IPS-18c (cell line): ENCODE measurements around the gene PRKAA1.
"Not testable (repeated sequence)": the region's sequence is repeated elsewhere in the genome, so short reads cannot be mapped to it uniquely, and the experiment has no call there.

Source experiments
- H3K4me3 ChIP-seq: 2 replicates; pipeline ENCODE4 v1.7.0; 2013; ENCODE audit warnings: low read depth, mild to moderate bottlenecking, low read length, moderate library complexity; ENCODE audit not compliant: insufficient read depth
- H3K9me3 ChIP-seq: one replicate; pipeline ENCODE4 v1.6.1; 2013; ENCODE audit warnings: mild to moderate bottlenecking, low read length, moderate library complexity; ENCODE audit not compliant: control insufficient read depth, insufficient read depth

The PRKAA1 gene

GRCh38 chr5:40757400-40757799 lies 40.8 kb downstream of the PRKAA1 start:
- H3K9me3 ChIP-seq: no peaks in the 10 kb centered on the region
- H3K4me3 ChIP-seq: no peak overlapping the region

- peak within 1 kb of the TSS; percentile 86 for H3K4me3 ChIP-seq
- no peaks in the 10 kb centered on the region for H3K9me3 ChIP-seq
Measured at GRCh38 chr5:40755407-40756365, 42.5 kb downstream of the PRKAA1 start, which contains the start of gene TTC33. Gene TTC33, minus strand, starts transcription at chr5:40755961. Its CDS starts 8,943 bp downstream, at chr5:40747018.

DNA sequence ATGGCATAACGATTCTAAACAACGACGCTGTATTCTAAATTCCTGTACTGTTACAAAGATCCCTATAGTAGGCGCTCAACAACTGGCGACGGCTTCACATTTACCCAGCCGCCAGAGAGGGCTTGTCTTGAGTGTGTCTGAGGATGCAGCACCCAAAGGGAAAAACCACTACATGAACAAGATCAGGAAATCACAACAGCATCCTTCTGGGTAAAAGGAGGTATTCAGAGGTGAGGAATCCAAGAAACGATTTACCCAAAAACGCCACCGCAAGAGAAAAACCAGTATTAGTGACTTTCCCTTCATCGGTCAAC lies 43.1 kb downstream of the PRKAA1 start:
- peak overlapping the region; percentile 86 for H3K4me3 ChIP-seq
- H3K9me3 ChIP-seq: no peaks in the 10 kb centered on the region

DNA sequence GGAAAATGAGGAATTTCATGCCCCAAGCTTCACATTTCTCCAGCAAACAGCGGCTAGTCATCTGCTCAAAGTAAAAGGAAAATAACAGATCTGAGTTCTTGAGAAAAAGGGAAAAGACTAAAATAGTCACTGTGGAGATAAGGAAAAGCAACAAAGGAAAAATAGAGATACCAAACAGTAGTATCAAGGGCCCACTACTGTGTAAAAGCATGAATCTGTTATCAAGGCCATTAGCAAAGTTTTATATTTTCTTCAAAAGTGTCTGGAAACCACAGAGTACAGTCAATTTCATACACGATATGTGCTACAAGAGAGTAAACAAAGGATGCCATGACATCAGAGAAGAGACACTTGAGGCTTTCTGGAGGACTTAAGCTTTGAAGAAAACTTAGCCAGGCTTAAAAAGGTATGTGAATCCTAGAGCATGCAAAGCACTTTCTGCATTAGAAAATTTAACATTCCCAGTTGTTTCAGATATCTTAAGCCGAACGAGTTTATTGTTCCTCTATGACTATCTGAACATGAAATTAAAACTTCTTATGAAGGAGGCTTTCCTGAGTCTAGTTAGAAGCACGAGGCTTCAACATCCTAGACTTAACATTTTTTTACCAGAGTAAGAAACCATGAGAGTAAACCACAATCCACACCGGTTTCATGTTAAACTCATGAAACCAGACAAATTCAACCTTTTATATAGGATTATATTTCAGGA lies 43.6 kb downstream of the PRKAA1 start:
- no peaks in the 10 kb centered on the region for H3K9me3 ChIP-seq

GRCh38 chr5:40746703-40747102 lies 51.5 kb downstream of the PRKAA1 start:
- Histone ChIP-seq H3K9me3 (no peaks in the 10 kb centered on the region), H3K4me3 (no peak overlapping the region)

More for the DNA sequence above, 43.6 kb downstream of the PRKAA1 start:
- no peak overlapping the region; the same call in 1 of the 2 replicates for H3K4me3 ChIP-seq

GRCh38 chr5:40743771-40744170 lies 54.4 kb downstream of the PRKAA1 start:
- H3K9me3 ChIP-seq: no peaks in the 10 kb centered on the region
- H3K4me3 ChIP-seq: no peak overlapping the region

DNA sequence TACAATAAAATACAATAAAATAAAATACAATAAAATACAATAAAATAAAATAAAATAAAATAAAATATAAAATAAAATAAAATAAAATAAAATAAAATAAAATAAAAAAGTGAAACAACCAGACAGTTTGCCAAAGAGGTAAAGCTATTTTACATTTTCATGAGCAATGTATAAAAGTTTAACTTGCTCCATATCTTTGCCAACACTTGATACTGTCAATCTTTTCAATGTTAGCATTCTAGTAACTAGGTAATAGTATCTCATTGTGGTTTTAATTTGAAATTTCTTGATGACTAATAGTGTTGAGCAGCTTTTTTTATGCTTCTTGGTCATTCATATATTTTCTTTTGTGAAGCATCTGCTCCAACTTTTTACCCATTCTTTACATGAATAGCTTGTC lies 59.7 kb downstream of the PRKAA1 start:
- no peak overlapping the region for H3K4me3 ChIP-seq
- H3K9me3 ChIP-seq: no peaks in the 10 kb centered on the region

DNA sequence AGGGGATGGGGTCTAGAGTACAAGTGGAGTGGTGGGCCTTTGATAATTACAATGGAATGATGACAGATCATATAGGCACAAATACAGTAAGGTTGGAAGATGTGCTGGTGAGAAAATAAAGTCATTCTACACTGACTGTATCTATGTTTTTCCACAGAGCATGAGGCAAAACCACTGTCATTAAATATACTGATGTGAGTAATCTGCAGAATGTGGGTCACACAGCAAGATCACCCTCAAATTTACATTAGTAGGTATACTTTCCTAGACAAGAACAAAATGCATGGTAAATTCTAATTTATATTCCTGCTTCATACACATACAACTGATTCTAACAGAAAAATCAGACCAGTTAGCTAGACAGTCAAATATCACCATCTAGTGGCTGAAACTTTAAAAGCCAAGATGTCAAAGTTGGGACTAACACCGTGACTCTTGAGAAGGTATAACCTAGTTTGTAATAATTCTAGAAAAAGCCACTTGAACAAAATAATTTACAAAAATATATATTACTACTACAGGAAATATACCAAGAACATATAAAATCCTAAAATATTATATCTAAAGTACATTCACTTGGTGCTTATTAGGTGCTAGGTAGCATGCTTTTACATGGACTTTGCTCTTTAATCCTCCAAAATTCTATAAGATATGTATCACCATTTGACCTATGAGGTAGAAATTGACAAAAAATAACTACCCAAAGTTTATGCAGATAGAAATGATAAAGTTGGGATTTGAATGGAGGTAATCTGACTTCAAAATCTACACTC lies 61.9 kb downstream of the PRKAA1 start:
- H3K4me3 ChIP-seq: no peak overlapping the region
- no peaks in the 10 kb centered on the region for H3K9me3 ChIP-seq

DNA sequence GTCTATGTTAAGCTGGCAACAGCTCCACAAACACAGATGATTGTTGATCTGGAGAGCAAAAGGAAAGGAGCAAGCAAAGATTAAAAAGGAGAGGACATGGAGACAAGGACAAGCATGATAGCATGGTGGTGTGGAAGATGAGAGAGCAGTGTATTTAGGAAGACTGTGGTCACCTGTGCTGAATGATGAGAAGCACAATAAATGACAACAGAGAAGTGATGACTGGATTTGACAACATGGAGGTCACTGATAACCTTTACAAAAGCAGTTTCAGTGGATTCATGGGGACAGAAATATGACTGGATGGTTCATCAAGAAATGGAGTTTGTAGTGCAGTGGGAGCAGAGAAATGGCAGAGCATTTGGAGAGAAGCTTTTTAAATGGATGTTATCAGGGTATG lies 62.6 kb downstream of the PRKAA1 start:
- Histone ChIP-seq H3K9me3 (no peaks in the 10 kb centered on the region), H3K4me3 (no peak overlapping the region)

DNA sequence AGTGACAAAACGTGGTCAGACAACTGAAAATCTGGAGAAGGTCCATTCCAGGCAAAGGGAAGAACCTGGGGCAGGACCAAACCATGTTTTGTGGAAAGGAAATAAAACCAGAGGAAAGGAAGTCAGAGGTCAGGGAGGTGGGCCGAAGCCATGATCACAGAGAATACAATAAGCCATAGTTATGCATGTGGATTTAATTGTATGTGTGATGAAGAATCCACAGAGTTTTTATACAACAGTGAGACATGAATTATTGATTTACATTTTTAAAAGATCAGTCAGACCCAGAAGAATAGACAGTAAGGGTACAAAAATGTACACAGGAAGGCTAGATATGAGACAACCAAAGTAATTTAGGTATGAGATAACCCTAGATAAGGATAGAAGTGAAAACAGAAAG lies 63.2 kb downstream of the PRKAA1 start:
- no peaks in the 10 kb centered on the region for H3K9me3 ChIP-seq
- no peak overlapping the region for H3K4me3 ChIP-seq

DNA sequence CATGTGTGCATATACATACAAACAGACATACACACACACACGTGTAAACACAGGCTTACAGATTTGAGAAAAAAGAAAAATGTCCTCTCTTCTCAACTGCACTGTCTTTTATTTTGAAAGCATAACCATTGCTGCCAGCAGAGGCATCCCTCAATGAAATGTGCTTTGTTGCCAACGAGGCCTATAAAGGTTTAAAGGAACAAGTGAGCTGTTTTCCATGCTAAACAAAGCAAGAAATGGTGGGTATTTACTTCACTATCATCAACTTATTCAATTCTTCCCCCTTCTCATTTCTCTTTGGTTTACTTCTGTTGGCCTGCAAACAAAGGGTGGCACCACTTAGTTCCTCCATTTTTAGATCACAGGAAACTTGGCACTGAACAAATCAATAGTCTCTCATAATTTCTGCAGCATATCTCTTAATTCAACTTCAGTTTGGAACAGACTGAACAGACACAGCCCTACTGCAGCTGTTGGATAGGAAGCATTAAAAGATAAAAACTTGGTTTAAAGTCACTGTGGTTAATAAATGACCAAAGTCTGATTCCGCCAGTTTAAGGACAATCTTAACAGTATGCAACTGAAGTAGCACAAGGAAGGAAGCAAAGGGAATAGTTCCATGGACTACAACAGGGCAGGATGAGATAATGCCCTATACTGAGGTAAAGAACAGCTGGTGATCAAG lies 64.2 kb downstream of the PRKAA1 start:
- no peak overlapping the region for H3K4me3 ChIP-seq
- H3K9me3 ChIP-seq: no peaks in the 10 kb centered on the region

DNA sequence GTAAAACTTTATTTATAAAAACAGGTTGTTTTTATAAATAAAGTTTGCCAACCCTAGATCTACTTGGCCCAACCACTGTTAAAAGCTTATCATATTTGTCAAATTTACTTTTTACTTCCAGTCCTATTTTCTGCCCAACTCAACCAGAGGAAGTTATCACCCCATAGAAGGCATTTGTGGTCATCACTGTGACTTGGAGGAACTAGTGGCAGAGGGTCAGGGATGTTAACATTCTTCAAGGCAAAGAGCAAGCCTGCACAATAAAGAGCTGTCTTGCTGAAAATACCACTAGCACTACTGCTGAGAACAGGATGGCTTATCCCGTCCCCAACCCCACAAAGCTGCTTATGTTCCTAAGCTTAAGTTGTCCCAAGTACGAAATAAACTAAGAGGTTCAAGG lies 64.7 kb downstream of the PRKAA1 start:
- H3K4me3 ChIP-seq: no peak overlapping the region
- H3K9me3 ChIP-seq: no peaks in the 10 kb centered on the region

GRCh38 chr5:40722497-40722911 lies 75.7 kb downstream of the PRKAA1 start:
- not testable (repeated sequence) for H3K9me3 ChIP-seq

DNA sequence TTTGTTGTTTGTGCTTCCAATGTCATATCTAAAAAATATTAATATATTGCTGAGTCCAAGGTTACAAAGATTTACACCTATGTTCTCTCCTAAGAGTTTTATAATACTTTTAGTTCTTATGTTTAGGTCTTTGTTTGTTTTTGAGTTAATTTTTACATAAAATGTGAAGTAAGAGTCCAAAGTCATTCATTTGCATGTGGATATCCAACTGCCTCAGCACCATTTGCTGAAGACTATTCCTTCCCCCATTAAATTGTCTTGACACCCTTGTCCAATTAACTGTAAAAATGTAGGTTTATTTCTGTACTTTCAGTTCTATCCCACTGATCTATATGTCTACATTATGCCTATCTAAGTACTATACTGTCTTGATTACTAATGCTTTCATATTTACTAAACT lies 78.1 kb downstream of the PRKAA1 start:
- H3K4me3 ChIP-seq: no peak overlapping the region
- no peaks in the 10 kb centered on the region for H3K9me3 ChIP-seq

More at GRCh38 chr5:40722497-40722911, 75.7 kb downstream of the PRKAA1 start:
- not testable (repeated sequence) for H3K4me3 ChIP-seq

- Histone ChIP-seq H3K9me3 (no peaks in the 10 kb centered on the region), H3K4me3 (no peak overlapping the region)
Measured at GRCh38 chr5:40717281-40717680, 80.9 kb downstream of the PRKAA1 start.

- H3K4me3 ChIP-seq: no peak overlapping the region
- no peaks in the 10 kb centered on the region for H3K9me3 ChIP-seq
Measured at GRCh38 chr5:40716590-40716989, 81.6 kb downstream of the PRKAA1 start.

DNA sequence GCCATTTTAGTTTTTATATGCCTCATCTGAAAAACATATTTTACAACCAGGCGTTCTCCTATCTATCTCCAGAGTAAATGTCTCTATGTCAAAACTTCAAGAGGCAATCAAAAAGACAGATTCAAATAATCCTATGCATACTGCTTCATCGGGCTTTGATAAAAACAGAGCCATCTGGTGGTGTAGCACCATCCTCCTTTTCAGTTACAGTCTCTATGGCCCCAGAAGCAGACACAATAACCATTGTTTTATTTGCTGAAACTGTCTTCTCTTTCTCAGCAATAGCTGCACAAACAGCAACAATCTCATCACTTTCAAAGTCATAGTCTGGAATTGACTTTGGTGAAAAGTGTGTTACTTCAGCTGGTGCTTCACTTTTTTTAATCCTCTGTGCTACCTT lies 82.2 kb downstream of the PRKAA1 start:
- Histone ChIP-seq H3K9me3 (no peaks in the 10 kb centered on the region), H3K4me3 (no peak overlapping the region)
